Islet precursor cell (in vitro differentiated cells): ENCODE measurements around the gene CFAP61.

Source experiments
- DNase-seq: peaks from one replicate; pipeline ENCODE4 v3.0.0-alpha.2; 2018

The CFAP61 gene

GRCh38 chr20:20184149-20184548, 131.8 kb downstream of the CFAP61 start:
- no peak for DNase-seq

GRCh38 chr20:20184706-20185105, 132.4 kb downstream of the CFAP61 start:
- no peak for DNase-seq

- no peak for DNase-seq
Measured at GRCh38 chr20:20188647-20189046, 136.3 kb downstream of the CFAP61 start.

GRCh38 chr20:20192366-20192765, 140.0 kb downstream of the CFAP61 start:
- no peak for DNase-seq

GRCh38 chr20:20195021-20195705, 142.8 kb downstream of the CFAP61 start:
- no peak for DNase-seq

- DNase-seq, result no peak
Measured at GRCh38 chr20:20196610-20197009, 144.3 kb downstream of the CFAP61 start.

- no peak for DNase-seq
Measured at GRCh38 chr20:20198011-20198410, 145.7 kb downstream of the CFAP61 start.

GRCh38 chr20:20199361-20200160, 147.2 kb downstream of the CFAP61 start:
- DNase-seq, result peak; percentile 60

- no peak for DNase-seq
Measured at GRCh38 chr20:20201124-20201523, 148.8 kb downstream of the CFAP61 start.

- no peak for DNase-seq
Measured at GRCh38 chr20:20201639-20202038, 149.3 kb downstream of the CFAP61 start.

GRCh38 chr20:20202768-20203167, 150.4 kb downstream of the CFAP61 start:
- DNase-seq, result no peak

- DNase-seq, result no peak
Measured at GRCh38 chr20:20203784-20204183, 151.5 kb downstream of the CFAP61 start.

- no peak for DNase-seq
Measured at GRCh38 chr20:20204256-20204655, 151.9 kb downstream of the CFAP61 start.

- DNase-seq, result no peak
Measured at GRCh38 chr20:20205141-20205861, 153.0 kb downstream of the CFAP61 start.

GRCh38 chr20:20205862-20206236, 153.5 kb downstream of the CFAP61 start:
- no peak for DNase-seq

GRCh38 chr20:20206788-20207187, 154.5 kb downstream of the CFAP61 start:
- no peak for DNase-seq

- DNase-seq, result peak; percentile 78
Measured at GRCh38 chr20:20207291-20207690, 155.0 kb downstream of the CFAP61 start.

- no peak for DNase-seq
Measured at GRCh38 chr20:20207872-20208271, 155.5 kb downstream of the CFAP61 start.

- DNase-seq, result no peak
Measured at GRCh38 chr20:20209684-20210083, 157.4 kb downstream of the CFAP61 start.

- peak; percentile 71 for DNase-seq
Measured at GRCh38 chr20:20210327-20210726, 158.0 kb downstream of the CFAP61 start.

GRCh38 chr20:20210943-20211273, 158.6 kb downstream of the CFAP61 start:
- no peak for DNase-seq

- DNase-seq, result no peak
Measured at GRCh38 chr20:20211274-20211987, 159.1 kb downstream of the CFAP61 start.

- DNase-seq, result no peak
Measured at GRCh38 chr20:20211988-20212518, 159.7 kb downstream of the CFAP61 start.
